ENCODE results near the gene CCDC160.

GRCh38 chrX:134247492-134247891 is 10.5 kb downstream of the CCDC160 start:
- TF ChIP-seq CREB1 (IDR thresholded peaks at IDR 0.05; ENCODE audit: low read depth): no peak
- no peak for TF ChIP-seq RAD21 (IDR thresholded peaks at IDR 0.05; ENCODE audit: low read depth)
- no peak for TF ChIP-seq TAF1 (IDR thresholded peaks at IDR 0.05; ENCODE audit: low read depth)
- no peak for TF ChIP-seq REST (IDR thresholded peaks at IDR 0.05; ENCODE audit: low read depth)
- TF ChIP-seq EP300 (IDR thresholded peaks at IDR 0.05; ENCODE audit: borderline replicate concordance): no peak
- no peak for TF ChIP-seq CEBPB (IDR thresholded peaks at IDR 0.05)
- no peak for TF ChIP-seq MAX (IDR thresholded peaks at IDR 0.05)
- no peak for TF ChIP-seq USF1 (IDR thresholded peaks at IDR 0.05)
- no peak for TF ChIP-seq YY1 (IDR thresholded peaks at IDR 0.05; ENCODE audit: low read depth)
- no peak for TF ChIP-seq NFIC (IDR thresholded peaks at IDR 0.05)
